Fibroblast of the aortic adventitia (primary cell): ENCODE results near the gene FAM98C. TPM values are rescaled to one million over a fixed set of nuclear protein-coding genes. Genes with fewer than 3 reads are reported as not detected.
"Not testable (repeated sequence)": the region's sequence is repeated elsewhere in the genome, so short reads cannot be mapped to it uniquely, and the experiment has no call there.

ENCODE experiments used
- DNase-seq: peaks from one replicate; pipeline ENCODE4 v3.0.0-alpha.2; 2010; ENCODE audit warnings: low read depth
- H3K4me3 ChIP-seq: 2 replicates; pipeline ENCODE4 v1.5.1; 2011; ENCODE audit warnings: low read depth, mild to moderate bottlenecking, control low read depth, low read length, moderate library complexity
- total RNA-seq: library from RNA; depleted of rRNA; stranded (reverse); fragments of >200 nt; gene quantifications from 2 replicates; pipeline ENCODE4 v1.2.3, GENCODE V29; 2012; ENCODE audit warnings: low replicate concordance
- TF ChIP-seq, protein P1 (sequence below): IDR thresholded peaks from 2 replicates; pipeline ENCODE4 v1.5.1; 2011; ENCODE audit warnings: mild to moderate bottlenecking, low read length, control low read depth, inconsistent platforms; ENCODE audit not compliant: insufficient read depth

The FAM98C gene
- total RNA-seq, 1 donor, result 11.9 TPM

- DNase-seq, result no peak
- TF ChIP-seq, protein P1, sequence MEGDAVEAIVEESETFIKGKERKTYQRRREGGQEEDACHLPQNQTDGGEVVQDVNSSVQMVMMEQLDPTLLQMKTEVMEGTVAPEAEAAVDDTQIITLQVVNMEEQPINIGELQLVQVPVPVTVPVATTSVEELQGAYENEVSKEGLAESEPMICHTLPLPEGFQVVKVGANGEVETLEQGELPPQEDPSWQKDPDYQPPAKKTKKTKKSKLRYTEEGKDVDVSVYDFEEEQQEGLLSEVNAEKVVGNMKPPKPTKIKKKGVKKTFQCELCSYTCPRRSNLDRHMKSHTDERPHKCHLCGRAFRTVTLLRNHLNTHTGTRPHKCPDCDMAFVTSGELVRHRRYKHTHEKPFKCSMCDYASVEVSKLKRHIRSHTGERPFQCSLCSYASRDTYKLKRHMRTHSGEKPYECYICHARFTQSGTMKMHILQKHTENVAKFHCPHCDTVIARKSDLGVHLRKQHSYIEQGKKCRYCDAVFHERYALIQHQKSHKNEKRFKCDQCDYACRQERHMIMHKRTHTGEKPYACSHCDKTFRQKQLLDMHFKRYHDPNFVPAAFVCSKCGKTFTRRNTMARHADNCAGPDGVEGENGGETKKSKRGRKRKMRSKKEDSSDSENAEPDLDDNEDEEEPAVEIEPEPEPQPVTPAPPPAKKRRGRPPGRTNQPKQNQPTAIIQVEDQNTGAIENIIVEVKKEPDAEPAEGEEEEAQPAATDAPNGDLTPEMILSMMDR, result no peak
- H3K4me3 ChIP-seq, result no peak overlapping the region
Observed at GRCh38 chr19:38404858-38405257, 2.0 kb downstream of the FAM98C start.

GRCh38 chr19:38405276-38405675 lies 2.4 kb downstream of the FAM98C start:
- DNase-seq, result no peak
- TF ChIP-seq, protein P1, result no peak
- H3K4me3 ChIP-seq, result no peak overlapping the region

DNA sequence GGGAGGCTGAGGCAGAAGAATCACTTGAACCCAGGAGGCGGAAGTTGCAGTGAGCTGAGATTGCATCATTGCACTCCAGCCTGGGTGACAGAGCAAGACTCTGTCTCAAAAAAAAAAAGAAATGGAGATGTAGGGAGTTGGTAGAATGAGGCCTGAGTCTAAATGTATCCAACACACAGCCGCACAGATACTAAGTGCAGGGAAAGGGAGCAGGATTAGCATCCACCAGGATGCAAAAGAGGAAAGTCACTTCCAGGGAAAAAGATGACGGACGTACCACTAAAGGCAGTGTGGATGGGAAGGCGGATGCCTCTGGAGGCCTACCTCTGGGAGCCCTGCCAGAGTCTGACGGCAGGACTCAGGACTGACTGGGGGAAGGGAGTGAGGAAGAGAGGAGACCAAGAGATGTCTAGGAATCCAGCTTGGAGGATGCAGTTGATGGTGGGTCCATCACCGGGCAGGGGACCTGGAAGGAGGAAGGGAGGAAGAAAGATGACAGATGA lies 6.8 kb downstream of the FAM98C start:
- TF ChIP-seq, protein P1, result no peak
- peak; percentile 66 for DNase-seq
- H3K4me3 ChIP-seq, result no peak overlapping the region

- DNase-seq, result not testable (repeated sequence)
Observed at GRCh38 chr19:38410407-38410806, 7.5 kb downstream of the FAM98C start.

GRCh38 chr19:38411041-38411712 lies 8.3 kb downstream of the FAM98C start:
- TF ChIP-seq, protein P1, result no peak
- no peak overlapping the region for H3K4me3 ChIP-seq
- no peak for DNase-seq

More at GRCh38 chr19:38410407-38410806, 7.5 kb downstream of the FAM98C start:
- H3K4me3 ChIP-seq, result not testable (repeated sequence)

DNA sequence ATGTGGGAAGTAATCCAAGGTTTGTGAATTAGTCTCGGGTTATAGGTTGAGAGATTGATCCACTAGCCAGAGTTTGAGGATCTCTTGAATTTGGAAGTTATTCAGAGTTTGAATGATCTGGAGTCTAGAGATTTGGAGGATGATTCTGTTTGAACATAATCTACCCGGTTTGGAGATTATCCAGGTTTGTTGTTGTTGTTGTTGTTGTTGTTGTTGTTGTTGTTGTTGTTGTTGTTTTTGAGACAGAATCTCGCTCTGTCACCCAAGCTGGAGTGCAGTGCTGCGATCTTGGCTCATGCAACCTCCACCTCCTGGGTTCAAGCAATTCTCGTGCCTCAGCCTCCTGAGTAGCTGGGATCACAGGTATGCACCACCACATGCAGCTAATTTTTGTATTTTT lies 9.0 kb downstream of the FAM98C start:
- not testable (repeated sequence) for H3K4me3 ChIP-seq, DNase-seq

GRCh38 chr19:38412491-38412890 lies 9.6 kb downstream of the FAM98C start:
- no peak for DNase-seq
- TF ChIP-seq, protein P1, result no peak
- no peak overlapping the region for H3K4me3 ChIP-seq

DNA sequence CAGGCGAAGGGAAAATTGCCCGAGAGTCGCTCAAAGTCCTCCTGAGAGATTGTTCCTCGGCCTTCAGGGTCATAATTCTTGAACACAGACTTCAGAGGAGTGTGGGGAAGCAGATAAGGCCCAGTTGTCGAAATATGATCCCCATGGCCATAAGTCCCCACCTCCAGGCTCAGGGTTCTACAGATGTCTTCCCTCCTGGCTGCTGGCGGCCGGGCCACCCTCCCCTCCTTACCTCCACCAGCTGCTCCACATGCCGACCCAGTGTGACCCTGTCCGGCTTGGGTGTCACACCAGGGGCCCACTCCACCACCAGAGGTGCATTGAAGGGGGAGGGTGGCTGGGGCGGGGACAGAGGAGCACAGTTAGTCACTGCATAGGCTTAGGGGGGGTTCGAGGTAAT lies 10.1 kb downstream of the FAM98C start:
- TF ChIP-seq, protein P1, result no peak
- DNase-seq, result no peak
- H3K4me3 ChIP-seq, result no peak overlapping the region
